Liver (tissue), 9 donors: ENCODE measurements around the gene SLC25A21. TPM values are rescaled to one million over a fixed set of nuclear protein-coding genes. Genes with fewer than 3 reads are reported as not detected.

Source experiments
- DNase-seq: peaks from one replicate; pipeline ENCODE4 v3.0.0-alpha.2; 2017; ENCODE audit warnings: low spot score
- H3K27ac ChIP-seq, 2 donors: one replicate each; pipeline ENCODE4 v1.7.0; 2013; ENCODE audit warnings: inconsistent platforms in 2 of 2, low read length in 2 of 2, control low read depth in 1 of 2, low read depth in 1 of 2, mild to moderate bottlenecking in 1 of 2
- H3K27me3 ChIP-seq, 4 donors: one replicate each; pipeline versions ENCODE4 v1.6.1 to v1.7.0; 2013; ENCODE audit warnings: low read length in 3 of 4, inconsistent platforms in 1 of 4, mild to moderate bottlenecking in 1 of 4, moderate library complexity in 1 of 4; ENCODE audit not compliant: control insufficient read depth in 4 of 4, insufficient read depth in 4 of 4
- H3K36me3 ChIP-seq, 4 donors: one replicate each; pipeline versions ENCODE4 v1.6.1 to v1.7.0; 2013; ENCODE audit warnings: low read length in 3 of 4, mild to moderate bottlenecking in 3 of 4, low read depth in 1 of 4, moderate library complexity in 1 of 4; ENCODE audit not compliant: control insufficient read depth in 4 of 4, insufficient read depth in 3 of 4
- H3K4me1 ChIP-seq, 4 donors: one replicate each; pipeline versions ENCODE4 v1.6.1 to v1.7.0; 2013; ENCODE audit warnings: low read length in 3 of 4, mild to moderate bottlenecking in 3 of 4, moderate library complexity in 1 of 4; ENCODE audit not compliant: control insufficient read depth in 4 of 4, insufficient read depth in 4 of 4
- H3K4me3 ChIP-seq, 3 donors: one replicate each; pipeline versions ENCODE4 v1.6.1 to v1.7.0; 2013; ENCODE audit warnings: low read length in 3 of 3, control low read depth in 1 of 3, low read depth in 1 of 3, mild to moderate bottlenecking in 1 of 3
- H3K9ac ChIP-seq, 2 donors: one replicate each; pipeline ENCODE4 v1.7.0; 2013; ENCODE audit warnings: low read length in 2 of 2, mild to moderate bottlenecking in 2 of 2, moderate library complexity in 2 of 2, control low read depth in 1 of 2, low read depth in 1 of 2
- H3K9me3 ChIP-seq, 4 donors: one replicate each; pipeline versions ENCODE4 v1.6.1 to v1.7.0; 2013; ENCODE audit warnings: low read length in 3 of 4; ENCODE audit not compliant: control insufficient read depth in 4 of 4
- EGR1 ChIP-seq, 2 donors: IDR thresholded peaks; 2 replicates each; pipeline ENCODE4 v1.6.1; 2016 to 2018; ENCODE audit warnings: antibody characterized with exemption in 2 of 2, low read depth in 2 of 2
- FOXA1 ChIP-seq: IDR thresholded peaks from 2 replicates; pipeline ENCODE4 v1.6.1; 2016; ENCODE audit warnings: antibody characterized with exemption
- FOXA2 ChIP-seq: IDR thresholded peaks from 2 replicates; pipeline ENCODE4 v1.6.1; 2016; ENCODE audit warnings: antibody characterized with exemption
- GABPA ChIP-seq, 2 donors: IDR thresholded peaks in 1 of 2; conservative IDR thresholded peaks in 1 of 2; 2 replicates each; pipeline ENCODE4 v1.6.1; 2016; ENCODE audit warnings: antibody characterized with exemption in 2 of 2, mild to moderate bottlenecking in 1 of 2, moderate library complexity in 1 of 2
- HNF4A ChIP-seq, 2 donors: conservative IDR thresholded peaks; 2 replicates each; pipeline ENCODE4 v1.6.1; 2016; ENCODE audit warnings: antibody characterized with exemption in 2 of 2, mild to moderate bottlenecking in 2 of 2
- HNF4G ChIP-seq: IDR thresholded peaks from 2 replicates; pipeline ENCODE4 v1.6.1; 2016; ENCODE audit warnings: antibody characterized with exemption
- JUND ChIP-seq, 2 donors: IDR thresholded peaks; 2 replicates each; pipeline ENCODE4 v1.6.1; 2016; ENCODE audit warnings: antibody characterized with exemption in 2 of 2
- NR2F2 ChIP-seq: IDR thresholded peaks from 2 replicates; pipeline ENCODE4 v1.6.1; 2016; ENCODE audit warnings: antibody characterized with exemption
- RAD21 ChIP-seq, 2 donors: IDR thresholded peaks; 2 replicates each; pipeline ENCODE4 v1.6.1; 2016; ENCODE audit warnings: antibody characterized with exemption in 2 of 2, mild to moderate bottlenecking in 2 of 2
- RXRA ChIP-seq, 2 donors: IDR thresholded peaks; 2 replicates each; pipeline ENCODE4 v1.6.1; 2017 to 2018; ENCODE audit warnings: antibody characterized with exemption in 2 of 2, mild to moderate bottlenecking in 1 of 2
- SP1 ChIP-seq: IDR thresholded peaks from 2 replicates; pipeline ENCODE4 v1.6.1; 2018; ENCODE audit warnings: antibody characterized with exemption, mild to moderate bottlenecking
- TAF1 ChIP-seq: conservative IDR thresholded peaks from 2 replicates; pipeline ENCODE4 v1.6.1; 2016; ENCODE audit warnings: antibody characterized with exemption, mild to moderate bottlenecking
- YY1 ChIP-seq: IDR thresholded peaks from 2 replicates; pipeline ENCODE4 v1.6.1; 2016; ENCODE audit warnings: antibody characterized with exemption, mild to moderate bottlenecking
- WGBS: extraction: QIAGEN DNeasy Blood & Tissue Kit; methylation state at CpG from one replicate; pipeline ENCODE4 v1.1.7; 2013; 5-methylcytosine and 5-hydroxymethylcytosine counted together
- polyA plus RNA-seq, 2 donors: library from polyadenylated mRNA; stranded (reverse) in 1 of 2; unstranded in 1 of 2; fragments of 200-250 nt in 1 of 2; fragments of >200 nt in 1 of 2; fragmentation: Nextera tagmentation in 1 of 2; extraction: Ambion mirVana in 1 of 2; gene quantifications; one replicate each; pipeline versions ENCODE4 v1.2.1 to v1.2.3, GENCODE V29; 2013 to 2015
- total RNA-seq, 2 donors: library from RNA; depleted of rRNA; stranded (reverse); fragments of >200 nt; gene quantifications; one replicate each; pipeline ENCODE4 v1.2.3, GENCODE V29; 2014
- TF ChIP-seq, protein P1 (sequence below): IDR thresholded peaks from 2 replicates; pipeline ENCODE4 v1.6.1; 2016; ENCODE audit warnings: antibody characterized with exemption
- TF ChIP-seq, protein P2 (sequence below): IDR thresholded peaks from 2 replicates; pipeline ENCODE4 v1.6.1; 2016; ENCODE audit warnings: antibody characterized with exemption, mild to moderate bottlenecking
- TF ChIP-seq, protein P3 (sequence below): IDR thresholded peaks from 2 replicates; pipeline ENCODE4 v1.6.1; 2016; ENCODE audit warnings: antibody characterized with exemption
- TF ChIP-seq, protein P4 (sequence below): fragments of 150-350 bp; IDR thresholded peaks from 2 replicates; pipeline ENCODE4 v1.5.1; 2017; ENCODE audit warnings: improper control_type of control experiment, low read depth, low read length; ENCODE audit not compliant: missing input control
- TF ChIP-seq, protein P5 (sequence below): IDR thresholded peaks from 2 replicates; pipeline ENCODE4 v1.6.1; 2016; ENCODE audit warnings: antibody characterized with exemption
- donor health status: healthy.
- donor health status: healthy.
- donor health status: healthy.
- donor health status: healthy.
- donor health status: healthy.

SLC25A21 gene
- total and polyA plus RNA-seq, 4 donors: 0.13 to 24.3 (median 0.23) TPM

DNA sequence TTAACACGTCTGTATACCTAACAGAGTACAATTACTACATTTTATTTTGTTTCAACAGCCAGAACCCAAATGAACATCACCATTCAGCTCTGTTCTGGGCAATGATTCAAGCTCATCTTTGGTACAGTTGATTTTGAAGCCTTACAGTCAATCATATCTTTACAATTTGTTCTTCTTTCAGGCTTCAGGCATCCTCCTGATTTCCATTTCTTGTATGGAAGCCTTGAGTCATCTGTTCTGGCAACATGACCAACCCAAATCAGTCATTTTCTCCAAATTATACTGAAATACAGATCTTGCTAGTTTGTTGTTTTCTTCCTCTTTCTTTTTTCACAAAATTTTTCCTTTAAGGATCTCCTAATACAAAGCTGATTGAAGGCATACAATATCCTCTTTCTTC, 430.5 kb downstream of the SLC25A21 start:
- DNase-seq: no peak
- Histone ChIP-seq H3K36me3 (no peaks in the 10 kb centered on the region), H3K27me3 (no peaks in the 10 kb centered on the region), H3K9ac (no peak overlapping the region), H3K4me1 (no peaks in the 10 kb centered on the region), H3K27ac (no peak overlapping the region), H3K4me3 (no peak overlapping the region), H3K9me3 (peaks cover 0 to 3% (median 0%) of the 10 kb centered on the region in 4 donors)
- WGBS: 31% methylated on average over 1 of the region's 1 CpG
- TF ChIP-seq FOXA2: no peak
- no peak for TF ChIP-seq RAD21 (IDR thresholded peaks at IDR 0.05)
- TF ChIP-seq GABPA (IDR thresholded peaks at IDR 0.05 in 1 of 2, conservative IDR thresholded peaks at IDR 0.05 in 1 of 2): no peak
- no peak for TF ChIP-seq EGR1 (IDR thresholded peaks at IDR 0.05; ENCODE audit: low read depth in 2 of 2)
- no peak for TF ChIP-seq YY1
- TF ChIP-seq FOXA1: no peak
- no peak for TF ChIP-seq NR2F2
- TF ChIP-seq HNF4A (conservative IDR thresholded peaks at IDR 0.05): no peak
- TF ChIP-seq RXRA (IDR thresholded peaks at IDR 0.05): no peak
- TF ChIP-seq, protein P1, sequence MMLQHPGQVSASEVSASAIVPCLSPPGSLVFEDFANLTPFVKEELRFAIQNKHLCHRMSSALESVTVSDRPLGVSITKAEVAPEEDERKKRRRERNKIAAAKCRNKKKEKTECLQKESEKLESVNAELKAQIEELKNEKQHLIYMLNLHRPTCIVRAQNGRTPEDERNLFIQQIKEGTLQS: no peak
- TF ChIP-seq TAF1: no peak
- TF ChIP-seq, protein P2, sequence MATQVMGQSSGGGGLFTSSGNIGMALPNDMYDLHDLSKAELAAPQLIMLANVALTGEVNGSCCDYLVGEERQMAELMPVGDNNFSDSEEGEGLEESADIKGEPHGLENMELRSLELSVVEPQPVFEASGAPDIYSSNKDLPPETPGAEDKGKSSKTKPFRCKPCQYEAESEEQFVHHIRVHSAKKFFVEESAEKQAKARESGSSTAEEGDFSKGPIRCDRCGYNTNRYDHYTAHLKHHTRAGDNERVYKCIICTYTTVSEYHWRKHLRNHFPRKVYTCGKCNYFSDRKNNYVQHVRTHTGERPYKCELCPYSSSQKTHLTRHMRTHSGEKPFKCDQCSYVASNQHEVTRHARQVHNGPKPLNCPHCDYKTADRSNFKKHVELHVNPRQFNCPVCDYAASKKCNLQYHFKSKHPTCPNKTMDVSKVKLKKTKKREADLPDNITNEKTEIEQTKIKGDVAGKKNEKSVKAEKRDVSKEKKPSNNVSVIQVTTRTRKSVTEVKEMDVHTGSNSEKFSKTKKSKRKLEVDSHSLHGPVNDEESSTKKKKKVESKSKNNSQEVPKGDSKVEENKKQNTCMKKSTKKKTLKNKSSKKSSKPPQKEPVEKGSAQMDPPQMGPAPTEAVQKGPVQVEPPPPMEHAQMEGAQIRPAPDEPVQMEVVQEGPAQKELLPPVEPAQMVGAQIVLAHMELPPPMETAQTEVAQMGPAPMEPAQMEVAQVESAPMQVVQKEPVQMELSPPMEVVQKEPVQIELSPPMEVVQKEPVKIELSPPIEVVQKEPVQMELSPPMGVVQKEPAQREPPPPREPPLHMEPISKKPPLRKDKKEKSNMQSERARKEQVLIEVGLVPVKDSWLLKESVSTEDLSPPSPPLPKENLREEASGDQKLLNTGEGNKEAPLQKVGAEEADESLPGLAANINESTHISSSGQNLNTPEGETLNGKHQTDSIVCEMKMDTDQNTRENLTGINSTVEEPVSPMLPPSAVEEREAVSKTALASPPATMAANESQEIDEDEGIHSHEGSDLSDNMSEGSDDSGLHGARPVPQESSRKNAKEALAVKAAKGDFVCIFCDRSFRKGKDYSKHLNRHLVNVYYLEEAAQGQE: no peak
- TF ChIP-seq, protein P3, sequence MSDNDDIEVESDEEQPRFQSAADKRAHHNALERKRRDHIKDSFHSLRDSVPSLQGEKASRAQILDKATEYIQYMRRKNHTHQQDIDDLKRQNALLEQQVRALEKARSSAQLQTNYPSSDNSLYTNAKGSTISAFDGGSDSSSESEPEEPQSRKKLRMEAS: no peak
- TF ChIP-seq, protein P4, sequence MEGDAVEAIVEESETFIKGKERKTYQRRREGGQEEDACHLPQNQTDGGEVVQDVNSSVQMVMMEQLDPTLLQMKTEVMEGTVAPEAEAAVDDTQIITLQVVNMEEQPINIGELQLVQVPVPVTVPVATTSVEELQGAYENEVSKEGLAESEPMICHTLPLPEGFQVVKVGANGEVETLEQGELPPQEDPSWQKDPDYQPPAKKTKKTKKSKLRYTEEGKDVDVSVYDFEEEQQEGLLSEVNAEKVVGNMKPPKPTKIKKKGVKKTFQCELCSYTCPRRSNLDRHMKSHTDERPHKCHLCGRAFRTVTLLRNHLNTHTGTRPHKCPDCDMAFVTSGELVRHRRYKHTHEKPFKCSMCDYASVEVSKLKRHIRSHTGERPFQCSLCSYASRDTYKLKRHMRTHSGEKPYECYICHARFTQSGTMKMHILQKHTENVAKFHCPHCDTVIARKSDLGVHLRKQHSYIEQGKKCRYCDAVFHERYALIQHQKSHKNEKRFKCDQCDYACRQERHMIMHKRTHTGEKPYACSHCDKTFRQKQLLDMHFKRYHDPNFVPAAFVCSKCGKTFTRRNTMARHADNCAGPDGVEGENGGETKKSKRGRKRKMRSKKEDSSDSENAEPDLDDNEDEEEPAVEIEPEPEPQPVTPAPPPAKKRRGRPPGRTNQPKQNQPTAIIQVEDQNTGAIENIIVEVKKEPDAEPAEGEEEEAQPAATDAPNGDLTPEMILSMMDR: no peak
- no peak for TF ChIP-seq JUND (IDR thresholded peaks at IDR 0.05)
- no peak for TF ChIP-seq SP1
- TF ChIP-seq, protein P5, sequence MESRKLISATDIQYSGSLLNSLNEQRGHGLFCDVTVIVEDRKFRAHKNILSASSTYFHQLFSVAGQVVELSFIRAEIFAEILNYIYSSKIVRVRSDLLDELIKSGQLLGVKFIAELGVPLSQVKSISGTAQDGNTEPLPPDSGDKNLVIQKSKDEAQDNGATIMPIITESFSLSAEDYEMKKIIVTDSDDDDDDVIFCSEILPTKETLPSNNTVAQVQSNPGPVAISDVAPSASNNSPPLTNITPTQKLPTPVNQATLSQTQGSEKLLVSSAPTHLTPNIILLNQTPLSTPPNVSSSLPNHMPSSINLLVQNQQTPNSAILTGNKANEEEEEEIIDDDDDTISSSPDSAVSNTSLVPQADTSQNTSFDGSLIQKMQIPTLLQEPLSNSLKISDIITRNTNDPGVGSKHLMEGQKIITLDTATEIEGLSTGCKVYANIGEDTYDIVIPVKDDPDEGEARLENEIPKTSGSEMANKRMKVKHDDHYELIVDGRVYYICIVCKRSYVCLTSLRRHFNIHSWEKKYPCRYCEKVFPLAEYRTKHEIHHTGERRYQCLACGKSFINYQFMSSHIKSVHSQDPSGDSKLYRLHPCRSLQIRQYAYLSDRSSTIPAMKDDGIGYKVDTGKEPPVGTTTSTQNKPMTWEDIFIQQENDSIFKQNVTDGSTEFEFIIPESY: no peak
- TF ChIP-seq HNF4G: no peak
